ENCODE results near the gene RERE.
"Not testable (repeated sequence)": the region's sequence is repeated elsewhere in the genome, so short reads cannot be mapped to it uniquely, and the experiment has no call there.

The RERE gene

GRCh38 chr1:8456308-8456912, 361.0 kb downstream of the RERE start:
- no peak for DNase-seq (ENCODE audit: low read depth in 2 of 2)

- no peak for DNase-seq (ENCODE audit: low read depth in 2 of 2)
Measured at GRCh38 chr1:8455700-8456307, 361.6 kb downstream of the RERE start.

- DNase-seq (ENCODE audit: low read depth in 2 of 2), result no peak
Measured at GRCh38 chr1:8450312-8450711, 367.1 kb downstream of the RERE start.

- no peak for DNase-seq (ENCODE audit: low read depth in 2 of 2)
Measured at GRCh38 chr1:8448911-8449661, 368.4 kb downstream of the RERE start.

- not testable (repeated sequence) for DNase-seq (ENCODE audit: low read depth in 2 of 2)
Measured at GRCh38 chr1:8448505-8448904, 368.9 kb downstream of the RERE start.

- no peak for DNase-seq (ENCODE audit: low read depth in 2 of 2)
Measured at GRCh38 chr1:8447616-8448150, 369.8 kb downstream of the RERE start.

- DNase-seq (ENCODE audit: low read depth in 2 of 2), result not testable (repeated sequence)
Measured at GRCh38 chr1:8446119-8446518, 371.3 kb downstream of the RERE start.

GRCh38 chr1:8443558-8444194, 373.8 kb downstream of the RERE start:
- no peak for DNase-seq (ENCODE audit: low read depth in 2 of 2)

- DNase-seq (ENCODE audit: low read depth in 2 of 2), result no peak
Measured at GRCh38 chr1:8441426-8441825, 376.0 kb downstream of the RERE start.

GRCh38 chr1:8439015-8439702, 378.3 kb downstream of the RERE start:
- DNase-seq (ENCODE audit: low read depth in 2 of 2), result no peak

GRCh38 chr1:8438489-8438888, 379.0 kb downstream of the RERE start:
- no peak for DNase-seq (ENCODE audit: low read depth in 2 of 2)

GRCh38 chr1:8437347-8437746, 380.1 kb downstream of the RERE start:
- no peak for DNase-seq (ENCODE audit: low read depth in 2 of 2)

- DNase-seq (ENCODE audit: low read depth in 2 of 2), result no peak
Measured at GRCh38 chr1:8435569-8436071, 381.8 kb downstream of the RERE start.

GRCh38 chr1:8434101-8434500, 383.3 kb downstream of the RERE start:
- no peak for DNase-seq (ENCODE audit: low read depth in 2 of 2)

- no peak for DNase-seq (ENCODE audit: low read depth in 2 of 2)
Measured at GRCh38 chr1:8431784-8432183, 385.7 kb downstream of the RERE start.

GRCh38 chr1:8431019-8431418, 386.4 kb downstream of the RERE start:
- no peak for DNase-seq (ENCODE audit: low read depth in 2 of 2)

GRCh38 chr1:8430476-8430875, 387.0 kb downstream of the RERE start:
- no peak for DNase-seq (ENCODE audit: low read depth in 2 of 2)

- no peak for DNase-seq (ENCODE audit: low read depth in 2 of 2)
Measured at GRCh38 chr1:8429549-8430110, 387.8 kb downstream of the RERE start.

- no peak for DNase-seq (ENCODE audit: low read depth in 2 of 2)
Measured at GRCh38 chr1:8428441-8428840, 389.0 kb downstream of the RERE start.

GRCh38 chr1:8427986-8428385, 389.5 kb downstream of the RERE start:
- no peak for DNase-seq (ENCODE audit: low read depth in 2 of 2)

- no peak for DNase-seq (ENCODE audit: low read depth in 2 of 2)
Measured at GRCh38 chr1:8427493-8427892, 389.9 kb downstream of the RERE start.
